Transverse colon (tissue), 3 donors: ENCODE measurements around the gene KRT2.

Experiments used
- CTCF ChIP-seq, 5 experiments: fragments of 200-600 bp in 3 of 5; fragments of 450-650 bp in 2 of 5; sonication (generic) in 3 of 5; IDR thresholded peaks; 1 replicate in 2 of 5; 2 replicates in 3 of 5; pipeline ENCODE4 v1.5.1; 2016 to 2017; ENCODE audit warnings: antibody characterized with exemption in 5 of 5, inconsistent platforms in 3 of 5, mild to moderate bottlenecking in 2 of 5, moderate library complexity in 1 of 5
- POLR2A ChIP-seq: fragments of 450-650 bp; IDR thresholded peaks from one replicate; pipeline ENCODE4 v1.6.1; 2016; ENCODE audit warnings: antibody characterized with exemption, mild to moderate bottlenecking, moderate library complexity

- no peak for TF ChIP-seq POLR2A
- TF ChIP-seq CTCF (IDR thresholded peaks at IDR 0.05) = no peak
Observed at GRCh38 chr12:52673217-52673616, 21.2 kb upstream of the KRT2 start.
